Measurements from ENCODE around the gene GMDS. TPM values are rescaled to one million over a fixed set of nuclear protein-coding genes. Genes with fewer than 3 reads are reported as not detected.

GMDS gene
- total and polyA plus RNA-seq, 2 donors, result 19.9 to 28.4 TPM

- H3K36me3 ChIP-seq (ENCODE audit: control insufficient read depth in 2 of 2, insufficient read depth in 2 of 2, low read length in 1 of 2), result no peaks in the 10 kb centered on the region
- DNase-seq (ENCODE audit: low read depth in 6 of 9, low spot score in 9 of 9), result no peak
- no peak overlapping the region for H3K4me3 ChIP-seq (ENCODE audit: low read length in 2 of 2)
- no peaks in the 10 kb centered on the region for H3K9me3 ChIP-seq (ENCODE audit: control insufficient read depth in 2 of 2, insufficient read depth in 1 of 2, low read length in 1 of 2)
- H3K27ac ChIP-seq (ENCODE audit: low read depth in 1 of 2, low read length in 1 of 2), result no peak overlapping the region
- 95% methylated on average over 10 of the region's 10 CpGs for WGBS
- no peaks in the 10 kb centered on the region for H3K4me1 ChIP-seq (ENCODE audit: control insufficient read depth in 2 of 2, insufficient read depth in 2 of 2, low read length in 2 of 2)
- H3K27me3 ChIP-seq (ENCODE audit: control insufficient read depth in 2 of 2, insufficient read depth in 1 of 2, low read length in 1 of 2), result no peaks in the 10 kb centered on the region
Measured at GRCh38 chr6:1778686-1779235, 466.6 kb downstream of the GMDS start.

- H3K9me3 ChIP-seq (ENCODE audit: control insufficient read depth in 2 of 2, insufficient read depth in 1 of 2, low read length in 1 of 2), result no peaks in the 10 kb centered on the region
- 89% methylated on average over 9 of the region's 9 CpGs for WGBS
- no peak overlapping the region for H3K27ac ChIP-seq (ENCODE audit: low read depth in 1 of 2, low read length in 1 of 2)
- H3K4me3 ChIP-seq (ENCODE audit: low read length in 2 of 2), result no peak overlapping the region
- peaks cover 0 to 3% of the 10 kb centered on the region in 2 donors for H3K4me1 ChIP-seq (ENCODE audit: control insufficient read depth in 2 of 2, insufficient read depth in 2 of 2, low read length in 2 of 2)
- H3K27me3 ChIP-seq (ENCODE audit: control insufficient read depth in 2 of 2, insufficient read depth in 1 of 2, low read length in 1 of 2), result no peaks in the 10 kb centered on the region
- DNase-seq (ENCODE audit: low read depth in 6 of 9, low spot score in 9 of 9), result no peak
- no peaks in the 10 kb centered on the region for H3K36me3 ChIP-seq (ENCODE audit: control insufficient read depth in 2 of 2, insufficient read depth in 2 of 2, low read length in 1 of 2)
Measured at GRCh38 chr6:1777921-1778685, 467.3 kb downstream of the GMDS start.

- H3K36me3 ChIP-seq (ENCODE audit: control insufficient read depth in 2 of 2, insufficient read depth in 2 of 2, low read length in 1 of 2), result no peaks in the 10 kb centered on the region
- H3K27ac ChIP-seq (ENCODE audit: low read depth in 1 of 2, low read length in 1 of 2), result no peak overlapping the region
- no peak overlapping the region for H3K4me3 ChIP-seq (ENCODE audit: low read length in 2 of 2)
- peaks cover 0 to 7% of the 10 kb centered on the region in 2 donors for H3K4me1 ChIP-seq (ENCODE audit: control insufficient read depth in 2 of 2, insufficient read depth in 2 of 2, low read length in 2 of 2)
- no peaks in the 10 kb centered on the region for H3K27me3 ChIP-seq (ENCODE audit: control insufficient read depth in 2 of 2, insufficient read depth in 1 of 2, low read length in 1 of 2)
- DNase-seq (ENCODE audit: low read depth in 6 of 9, low spot score in 9 of 9), result no peak
- 95% methylated on average over 2 of the region's 2 CpGs for WGBS
- H3K9me3 ChIP-seq (ENCODE audit: control insufficient read depth in 2 of 2, insufficient read depth in 1 of 2, low read length in 1 of 2), result no peaks in the 10 kb centered on the region
Measured at GRCh38 chr6:1775441-1775840, 470.0 kb downstream of the GMDS start.

GRCh38 chr6:1774226-1774915 is 471.0 kb downstream of the GMDS start:
- DNase-seq (ENCODE audit: low read depth in 6 of 9, low spot score in 9 of 9), result no peak
- Histone ChIP-seq H3K36me3 (ENCODE audit: control insufficient read depth in 2 of 2, insufficient read depth in 2 of 2, low read length in 1 of 2) (no peaks in the 10 kb centered on the region), H3K27ac (ENCODE audit: low read depth in 1 of 2, low read length in 1 of 2) (no peak overlapping the region), H3K4me3 (ENCODE audit: low read length in 2 of 2) (no peak overlapping the region), H3K4me1 (ENCODE audit: control insufficient read depth in 2 of 2, insufficient read depth in 2 of 2, low read length in 2 of 2) (peaks cover 0 to 10% of the 10 kb centered on the region in 2 donors), H3K27me3 (ENCODE audit: control insufficient read depth in 2 of 2, insufficient read depth in 1 of 2, low read length in 1 of 2) (no peaks in the 10 kb centered on the region), H3K9me3 (ENCODE audit: control insufficient read depth in 2 of 2, insufficient read depth in 1 of 2, low read length in 1 of 2) (no peaks in the 10 kb centered on the region)
- 90% methylated on average over 5 of the region's 5 CpGs for WGBS

- Histone ChIP-seq H3K4me1 (ENCODE audit: control insufficient read depth in 2 of 2, insufficient read depth in 2 of 2, low read length in 2 of 2) (peaks cover 0 to 10% of the 10 kb centered on the region in 2 donors), H3K27ac (ENCODE audit: low read depth in 1 of 2, low read length in 1 of 2) (no peak overlapping the region), H3K36me3 (ENCODE audit: control insufficient read depth in 2 of 2, insufficient read depth in 2 of 2, low read length in 1 of 2) (no peaks in the 10 kb centered on the region), H3K27me3 (ENCODE audit: control insufficient read depth in 2 of 2, insufficient read depth in 1 of 2, low read length in 1 of 2) (no peaks in the 10 kb centered on the region), H3K9me3 (ENCODE audit: control insufficient read depth in 2 of 2, insufficient read depth in 1 of 2, low read length in 1 of 2) (no peaks in the 10 kb centered on the region), H3K4me3 (ENCODE audit: low read length in 2 of 2) (no peak overlapping the region)
- 90% methylated on average over 2 of the region's 2 CpGs for whole genome bisulfite sequencing
- DNase-seq (ENCODE audit: low read depth in 6 of 9, low spot score in 9 of 9), result no peak
Measured at GRCh38 chr6:1773700-1774099, 471.7 kb downstream of the GMDS start.

- DNase-seq (ENCODE audit: low read depth in 6 of 9, low spot score in 9 of 9), result no peak
- no peaks in the 10 kb centered on the region for H3K27me3 ChIP-seq (ENCODE audit: control insufficient read depth in 2 of 2, insufficient read depth in 1 of 2, low read length in 1 of 2)
- 97% methylated on average over 5 of the region's 5 CpGs for WGBS
- no peaks in the 10 kb centered on the region for H3K9me3 ChIP-seq (ENCODE audit: control insufficient read depth in 2 of 2, insufficient read depth in 1 of 2, low read length in 1 of 2)
- no peaks in the 10 kb centered on the region for H3K36me3 ChIP-seq (ENCODE audit: control insufficient read depth in 2 of 2, insufficient read depth in 2 of 2, low read length in 1 of 2)
- no peak overlapping the region for H3K4me3 ChIP-seq (ENCODE audit: low read length in 2 of 2)
- no peak overlapping the region for H3K27ac ChIP-seq (ENCODE audit: low read depth in 1 of 2, low read length in 1 of 2)
- H3K4me1 ChIP-seq (ENCODE audit: control insufficient read depth in 2 of 2, insufficient read depth in 2 of 2, low read length in 2 of 2), result peaks cover 0 to 12% of the 10 kb centered on the region in 2 donors
Measured at GRCh38 chr6:1770968-1771723, 474.3 kb downstream of the GMDS start.

- no peak overlapping the region for H3K4me3 ChIP-seq (ENCODE audit: low read length in 2 of 2)
- no peaks in the 10 kb centered on the region for H3K27me3 ChIP-seq (ENCODE audit: control insufficient read depth in 2 of 2, insufficient read depth in 1 of 2, low read length in 1 of 2)
- H3K36me3 ChIP-seq (ENCODE audit: control insufficient read depth in 2 of 2, insufficient read depth in 2 of 2, low read length in 1 of 2), result no peaks in the 10 kb centered on the region
- whole genome bisulfite sequencing, result 21% methylated on average over 7 of the region's 7 CpGs
- peaks cover 0 to 12% of the 10 kb centered on the region in 2 donors for H3K4me1 ChIP-seq (ENCODE audit: control insufficient read depth in 2 of 2, insufficient read depth in 2 of 2, low read length in 2 of 2)
- no peak overlapping the region for H3K27ac ChIP-seq (ENCODE audit: low read depth in 1 of 2, low read length in 1 of 2)
- H3K9me3 ChIP-seq (ENCODE audit: control insufficient read depth in 2 of 2, insufficient read depth in 1 of 2, low read length in 1 of 2), result no peaks in the 10 kb centered on the region
- DNase-seq (ENCODE audit: low read depth in 6 of 9, low spot score in 9 of 9), result peak in 4 of 9 donors; percentile 4 to 53 (median 11)
Measured at GRCh38 chr6:1770435-1770843, 475.0 kb downstream of the GMDS start.

- DNase-seq (ENCODE audit: low read depth in 6 of 9, low spot score in 9 of 9), result no peak
- 95% methylated on average over 7 of the region's 7 CpGs for WGBS
- Histone ChIP-seq H3K36me3 (ENCODE audit: control insufficient read depth in 2 of 2, insufficient read depth in 2 of 2, low read length in 1 of 2) (no peaks in the 10 kb centered on the region), H3K4me1 (ENCODE audit: control insufficient read depth in 2 of 2, insufficient read depth in 2 of 2, low read length in 2 of 2) (peaks cover 0 to 14% of the 10 kb centered on the region in 2 donors), H3K27me3 (ENCODE audit: control insufficient read depth in 2 of 2, insufficient read depth in 1 of 2, low read length in 1 of 2) (no peaks in the 10 kb centered on the region), H3K9me3 (ENCODE audit: control insufficient read depth in 2 of 2, insufficient read depth in 1 of 2, low read length in 1 of 2) (no peaks in the 10 kb centered on the region), H3K27ac (ENCODE audit: low read depth in 1 of 2, low read length in 1 of 2) (no peak overlapping the region), H3K4me3 (ENCODE audit: low read length in 2 of 2) (no peak overlapping the region)
Measured at GRCh38 chr6:1767481-1768246, 477.7 kb downstream of the GMDS start.
